DOHH2 (cell line): ENCODE results near the gene MRPS34.

Source experiments
- H3F3A ChIP-seq: fragments of 200-600 bp; sonication (generic), shearing (Covaris generic); 2 replicates; pipeline ENCODE4 v1.6.0; 2016; ENCODE audit warnings: antibody characterized with exemption, mild to moderate bottlenecking; ENCODE audit not compliant: control insufficient read depth, insufficient read depth
- H3K27ac ChIP-seq: fragments of 200-600 bp; sonication (generic); 2 replicates; pipeline ENCODE4 v1.5.1; 2014; ENCODE audit warnings: low read depth, mild to moderate bottlenecking, low read length, moderate library complexity
- H3K27me3 ChIP-seq: fragments of 200-600 bp; sonication (generic); 2 replicates; pipeline ENCODE4 v1.6.1; 2014; ENCODE audit warnings: mild to moderate bottlenecking, low read length, mixed read lengths; ENCODE audit not compliant: control insufficient read depth
- H3K36me3 ChIP-seq: fragments of 200-600 bp; sonication (generic); 2 replicates; pipeline ENCODE4 v1.6.1; 2014; ENCODE audit warnings: mild to moderate bottlenecking, low read length, moderate library complexity, mixed read lengths; ENCODE audit not compliant: control insufficient read depth
- H3K4me1 ChIP-seq: fragments of 200-600 bp; sonication (generic); 2 replicates; pipeline ENCODE4 v1.6.1; 2014; ENCODE audit warnings: mild to moderate bottlenecking, low read length, mixed read lengths; ENCODE audit not compliant: control insufficient read depth
- H3K4me2 ChIP-seq: fragments of 200-600 bp; sonication (generic); 2 replicates; pipeline ENCODE4 v1.6.0; 2014; ENCODE audit warnings: mild to moderate bottlenecking, low read length, moderate library complexity
- H3K4me3 ChIP-seq: fragments of 200-600 bp; sonication (generic); 2 replicates; pipeline ENCODE4 v1.5.1; 2014; ENCODE audit warnings: mild to moderate bottlenecking, low read length, mixed read lengths
- H3K79me2 ChIP-seq: fragments of 200-600 bp; sonication (generic); 2 replicates; pipeline ENCODE4 v1.6.1; 2014; ENCODE audit warnings: mild to moderate bottlenecking, low read length, mixed read lengths; ENCODE audit not compliant: control insufficient read depth
- H3K9me2 ChIP-seq: fragments of 200-600 bp; sonication (generic); replicated peaks from 2 replicates; pipeline ENCODE4 v1.6.1; 2014; ENCODE audit warnings: mild to moderate bottlenecking, low read length, mixed read lengths; ENCODE audit not compliant: control insufficient read depth
- H3K9me3 ChIP-seq: fragments of 200-600 bp; sonication (generic); 2 replicates; pipeline ENCODE4 v1.6.1; 2014; ENCODE audit warnings: antibody characterized with exemption, low read length, mixed read lengths; ENCODE audit not compliant: control insufficient read depth, insufficient read depth
- H4K20me1 ChIP-seq: fragments of 200-600 bp; sonication (generic); 2 replicates; pipeline ENCODE4 v1.6.0; 2014; ENCODE audit warnings: low read depth, mild to moderate bottlenecking, antibody characterized with exemption, low read length, moderate library complexity; ENCODE audit not compliant: control insufficient read depth, insufficient read depth
- EZH2phosphoT487 ChIP-seq: fragments of 200-600 bp; sonication (generic); IDR thresholded peaks from 2 replicates; pipeline ENCODE4 v1.6.1; 2017; ENCODE audit warnings: borderline replicate concordance, mild to moderate bottlenecking, antibody characterized with exemption, low read length, moderate library complexity, mixed read lengths
- TF ChIP-seq, protein P1 (sequence below): fragments of 200-600 bp; sonication (generic); IDR thresholded peaks from one replicate; pipeline ENCODE4 v1.5.1; 2014; ENCODE audit warnings: antibody characterized with exemption, mild to moderate bottlenecking, low read depth, low read length; ENCODE audit not compliant: poor library complexity, severe bottlenecking

MRPS34 gene

DNA sequence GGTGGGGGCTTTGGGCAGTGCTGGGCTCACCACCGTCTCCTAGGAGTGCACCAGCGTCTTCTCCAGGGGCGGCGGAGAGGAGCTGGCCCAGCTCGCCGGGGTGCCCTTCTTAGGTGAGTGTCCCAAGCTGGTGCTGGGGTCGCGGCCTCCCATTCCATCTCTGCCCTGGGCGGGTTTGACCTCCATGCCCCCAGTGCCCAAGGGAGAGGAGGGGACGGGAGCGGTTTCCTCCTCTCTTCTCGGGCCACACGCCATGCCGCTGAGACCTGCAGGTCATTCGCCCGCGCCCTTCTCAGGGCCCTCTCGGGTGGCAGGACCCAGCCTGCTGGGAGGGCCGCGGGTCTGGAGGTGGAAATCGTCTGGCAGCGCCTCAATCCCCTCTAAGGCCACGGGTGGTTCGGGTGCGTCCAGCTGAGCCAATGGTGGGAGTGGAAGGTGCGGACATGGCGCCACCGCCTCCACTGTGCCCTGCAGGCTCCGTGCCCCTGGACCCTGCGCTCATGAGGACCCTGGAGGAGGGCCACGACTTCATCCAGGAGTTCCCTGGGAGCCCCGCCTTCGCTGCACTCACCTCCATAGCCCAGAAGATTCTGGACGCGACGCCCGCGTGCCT lies 15.3 kb upstream of the MRPS34 start:
- Histone ChIP-seq H3K4me2 (no peak overlapping the region), H3K9me2 (no peaks in the 10 kb centered on the region), H3K4me1 (peaks cover 7% of the 10 kb centered on the region), H3F3A (no peaks in the 10 kb centered on the region), H3K9me3 (no peaks in the 10 kb centered on the region), H3K4me3 (no peak overlapping the region), H3K27ac (no peak overlapping the region), H3K36me3 (peaks cover 22% of the 10 kb centered on the region), H3K79me2 (peaks cover 47% of the 10 kb centered on the region), H3K27me3 (no peaks in the 10 kb centered on the region), H4K20me1 (0 out of 2 replicates have a peak, but pooled peaks cover 5% of the 10 kb centered on the region)
- TF ChIP-seq, protein P1, sequence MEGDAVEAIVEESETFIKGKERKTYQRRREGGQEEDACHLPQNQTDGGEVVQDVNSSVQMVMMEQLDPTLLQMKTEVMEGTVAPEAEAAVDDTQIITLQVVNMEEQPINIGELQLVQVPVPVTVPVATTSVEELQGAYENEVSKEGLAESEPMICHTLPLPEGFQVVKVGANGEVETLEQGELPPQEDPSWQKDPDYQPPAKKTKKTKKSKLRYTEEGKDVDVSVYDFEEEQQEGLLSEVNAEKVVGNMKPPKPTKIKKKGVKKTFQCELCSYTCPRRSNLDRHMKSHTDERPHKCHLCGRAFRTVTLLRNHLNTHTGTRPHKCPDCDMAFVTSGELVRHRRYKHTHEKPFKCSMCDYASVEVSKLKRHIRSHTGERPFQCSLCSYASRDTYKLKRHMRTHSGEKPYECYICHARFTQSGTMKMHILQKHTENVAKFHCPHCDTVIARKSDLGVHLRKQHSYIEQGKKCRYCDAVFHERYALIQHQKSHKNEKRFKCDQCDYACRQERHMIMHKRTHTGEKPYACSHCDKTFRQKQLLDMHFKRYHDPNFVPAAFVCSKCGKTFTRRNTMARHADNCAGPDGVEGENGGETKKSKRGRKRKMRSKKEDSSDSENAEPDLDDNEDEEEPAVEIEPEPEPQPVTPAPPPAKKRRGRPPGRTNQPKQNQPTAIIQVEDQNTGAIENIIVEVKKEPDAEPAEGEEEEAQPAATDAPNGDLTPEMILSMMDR, result no peak
- no peak for TF ChIP-seq EZH2phosphoT487

DNA sequence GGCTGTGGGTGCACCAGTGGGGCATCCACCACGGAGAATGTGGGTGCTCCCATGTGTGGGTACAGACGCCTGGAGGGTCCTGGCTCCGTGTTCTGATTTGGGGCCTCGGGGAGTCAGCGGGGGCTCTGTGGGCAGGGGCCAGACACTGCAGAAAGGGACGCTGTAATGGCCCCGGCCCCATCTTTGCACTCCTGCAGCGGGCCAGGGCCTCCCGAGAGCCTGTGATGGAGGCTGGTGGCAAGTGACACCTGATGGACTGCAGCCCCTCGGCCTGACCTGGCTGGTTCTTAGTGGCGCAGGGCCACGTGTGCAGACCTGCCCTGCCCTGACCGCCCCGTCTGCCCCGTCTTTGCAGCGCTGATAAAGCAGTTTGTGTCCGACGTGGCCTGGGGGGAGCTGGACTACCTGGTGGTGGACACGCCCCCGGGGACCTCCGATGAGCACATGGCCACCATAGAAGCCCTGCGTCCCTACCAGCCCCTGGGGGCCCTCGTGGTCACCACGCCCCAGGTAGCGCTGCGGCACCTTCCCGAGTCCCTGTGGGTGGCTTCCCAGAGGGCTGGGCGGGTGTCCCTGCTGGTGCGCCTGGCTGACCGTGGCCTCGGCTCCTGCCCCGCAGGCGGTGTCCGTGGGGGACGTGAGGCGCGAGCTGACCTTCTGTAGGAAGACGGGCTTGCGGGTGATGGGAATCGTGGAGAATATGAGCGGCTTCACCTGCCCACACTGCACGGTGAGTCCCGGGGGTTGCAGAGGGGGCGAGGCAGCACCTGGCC lies 14.6 kb upstream of the MRPS34 start:
- peaks cover 7% of the 10 kb centered on the region for H3K4me1 ChIP-seq
- H3F3A ChIP-seq, result no peaks in the 10 kb centered on the region
- peaks cover 22% of the 10 kb centered on the region for H3K36me3 ChIP-seq
- TF ChIP-seq EZH2phosphoT487, result no peak
- TF ChIP-seq, protein P1, result no peak
- peaks cover 51% of the 10 kb centered on the region for H3K79me2 ChIP-seq
- H4K20me1 ChIP-seq, result 0 out of 2 replicates have a peak, but pooled peaks cover 5% of the 10 kb centered on the region
- H3K9me3 ChIP-seq, result no peaks in the 10 kb centered on the region
- no peaks in the 10 kb centered on the region for H3K27me3 ChIP-seq
- H3K9me2 ChIP-seq, result no peaks in the 10 kb centered on the region
- no peak overlapping the region for H3K27ac ChIP-seq
- H3K4me3 ChIP-seq, result no peak overlapping the region
- no peak overlapping the region for H3K4me2 ChIP-seq

DNA sequence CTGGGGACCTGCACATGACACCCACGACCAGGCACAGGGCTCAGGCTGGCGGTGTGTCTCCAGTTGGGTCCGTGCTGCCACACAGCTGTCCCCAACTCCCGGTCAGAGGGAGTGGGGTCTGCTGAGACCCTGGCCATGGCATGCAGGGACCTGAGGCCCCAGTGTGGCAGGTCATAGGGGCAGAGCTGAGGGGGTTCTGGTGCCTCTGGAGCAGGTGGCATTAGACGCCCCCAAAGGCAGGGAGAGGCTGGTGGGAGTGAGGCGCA lies 14.1 kb upstream of the MRPS34 start:
- Histone ChIP-seq H3K9me3 (no peaks in the 10 kb centered on the region), H3F3A (no peaks in the 10 kb centered on the region), H3K27ac (no peak overlapping the region), H3K4me2 (no peak overlapping the region), H3K79me2 (peaks cover 52% of the 10 kb centered on the region), H4K20me1 (0 out of 2 replicates have a peak, but pooled peaks cover 5% of the 10 kb centered on the region), H3K9me2 (no peaks in the 10 kb centered on the region), H3K4me3 (no peak overlapping the region), H3K4me1 (peaks cover 7% of the 10 kb centered on the region), H3K36me3 (peaks cover 22% of the 10 kb centered on the region), H3K27me3 (no peaks in the 10 kb centered on the region)
- no peak for TF ChIP-seq EZH2phosphoT487
- TF ChIP-seq, protein P1, result no peak
